Stimulated activated effector memory CD8-positive, alpha-beta T cell treated with anti-CD3 and anti-CD28 coated beads, Interleukin-12 subunit alpha, Interleukin-12 subunit beta, amount 100 ng/mL, for 72 hours (primary cell): ENCODE data around the gene CDCA4.
A peak's percentile ranks its signal among the peaks of the same experiment; 100 is the strongest.

ENCODE experiments used
- ATAC-seq: fragments of 150-1000 bp; cut with Tn5 transposase; 2 replicates; pipeline ENCODE4 v1.10.0; 2021
- DNase-seq, 2 donors: peaks; one replicate each; pipeline ENCODE4 v3.0.0; 2021 to 2022; ENCODE audit warnings: low spot score in 2 of 2
- H3K27ac Mint-ChIP-seq: one replicate; pipeline ENCODE4 v1.8.0; 2022; ENCODE audit warnings: mild to moderate bottlenecking, mixed read lengths
- H3K36me3 Mint-ChIP-seq: one replicate; pipeline ENCODE4 v1.8.0; 2022; ENCODE audit warnings: mild to moderate bottlenecking, mixed read lengths
- H3K4me1 Mint-ChIP-seq: one replicate; pipeline ENCODE4 v1.8.0; 2022; ENCODE audit warnings: mixed read lengths
- H3K4me3 Mint-ChIP-seq: one replicate; pipeline ENCODE4 v1.8.0; 2022; ENCODE audit warnings: mild to moderate bottlenecking, mixed read lengths
- H3K9me3 Mint-ChIP-seq: one replicate; pipeline ENCODE4 v1.8.0; 2022; ENCODE audit warnings: mixed read lengths

The CDCA4 gene

GRCh38 chr14:104996483-104996882 lies 24.4 kb downstream of the CDCA4 start:
- Mint-ChIP-seq H3K9me3 (no peaks in the 10 kb centered on the region), H3K4me1 (no peaks in the 10 kb centered on the region), H3K36me3 (peaks cover 11% of the 10 kb centered on the region), H3K27ac (no peak overlapping the region), H3K4me3 (no peak overlapping the region)
- DNase-seq (no peak), ATAC-seq (no peak)

- H3K4me1 Mint-ChIP-seq = no peaks in the 10 kb centered on the region
Observed at GRCh38 chr14:104996032-104996431, 24.9 kb downstream of the CDCA4 start.

GRCh38 chr14:104994978-104995377 lies 25.9 kb downstream of the CDCA4 start:
- H3K27ac Mint-ChIP-seq = no peak overlapping the region
- no peak for DNase-seq
- peaks cover 11% of the 10 kb centered on the region for H3K36me3 Mint-ChIP-seq
- no peak overlapping the region for H3K4me3 Mint-ChIP-seq
- H3K9me3 Mint-ChIP-seq = no peaks in the 10 kb centered on the region
- H3K4me1 Mint-ChIP-seq = no peaks in the 10 kb centered on the region
- ATAC-seq = no peak

More at GRCh38 chr14:104996032-104996431, 24.9 kb downstream of the CDCA4 start:
- DNase-seq (no peak), ATAC-seq (no peak)
- Mint-ChIP-seq H3K27ac (no peak overlapping the region), H3K9me3 (no peaks in the 10 kb centered on the region), H3K36me3 (peaks cover 11% of the 10 kb centered on the region), H3K4me3 (no peak overlapping the region)

- H3K9me3 Mint-ChIP-seq = no peaks in the 10 kb centered on the region
- ATAC-seq = peak; percentile 5
- H3K27ac Mint-ChIP-seq = peak overlapping the region; percentile 83
- no peaks in the 10 kb centered on the region for H3K4me1 Mint-ChIP-seq
- H3K4me3 Mint-ChIP-seq = no peak overlapping the region
- H3K36me3 Mint-ChIP-seq = peaks cover 8% of the 10 kb centered on the region
- DNase-seq = no peak
Observed at GRCh38 chr14:104993808-104994591, 26.9 kb downstream of the CDCA4 start.

- Mint-ChIP-seq H3K4me1 (no peaks in the 10 kb centered on the region), H3K36me3 (peaks cover 6% of the 10 kb centered on the region), H3K9me3 (no peaks in the 10 kb centered on the region), H3K27ac (peak overlapping the region; percentile 83), H3K4me3 (no peak overlapping the region)
- DNase-seq = no peak
- ATAC-seq = no peak
Observed at GRCh38 chr14:104993306-104993705, 27.6 kb downstream of the CDCA4 start.

- peak overlapping the region; percentile 53 for H3K27ac Mint-ChIP-seq
- DNase-seq (no peak), ATAC-seq (no peak)
- no peak overlapping the region for H3K4me3 Mint-ChIP-seq
- H3K4me1 Mint-ChIP-seq = no peaks in the 10 kb centered on the region
- H3K9me3 Mint-ChIP-seq = no peaks in the 10 kb centered on the region
- H3K36me3 Mint-ChIP-seq = peaks cover 6% of the 10 kb centered on the region
Observed at GRCh38 chr14:104992501-104992900, 28.4 kb downstream of the CDCA4 start.

GRCh38 chr14:104991896-104992230 lies 29.0 kb downstream of the CDCA4 start:
- no peak for DNase-seq
- Mint-ChIP-seq H3K4me3 (no peak overlapping the region), H3K27ac (peak overlapping the region; percentile 53), H3K9me3 (no peaks in the 10 kb centered on the region), H3K36me3 (peaks cover 6% of the 10 kb centered on the region), H3K4me1 (peaks cover 6% of the 10 kb centered on the region)
- no peak for ATAC-seq

GRCh38 chr14:104989951-104990303 lies 31.0 kb downstream of the CDCA4 start:
- Mint-ChIP-seq H3K27ac (no peak overlapping the region), H3K9me3 (no peaks in the 10 kb centered on the region), H3K4me3 (no peak overlapping the region), H3K4me1 (peaks cover 6% of the 10 kb centered on the region), H3K36me3 (peaks cover 6% of the 10 kb centered on the region)
- ATAC-seq (no peak), DNase-seq (no peak)

GRCh38 chr14:104989236-104989950 lies 31.5 kb downstream of the CDCA4 start:
- Mint-ChIP-seq H3K4me3 (no peak overlapping the region), H3K27ac (no peak overlapping the region), H3K4me1 (peaks cover 11% of the 10 kb centered on the region), H3K36me3 (peaks cover 10% of the 10 kb centered on the region), H3K9me3 (no peaks in the 10 kb centered on the region)
- no peak for DNase-seq
- ATAC-seq = no peak

GRCh38 chr14:104986487-104987164 lies 34.3 kb downstream of the CDCA4 start:
- H3K9me3 Mint-ChIP-seq = no peaks in the 10 kb centered on the region
- peaks cover 7% of the 10 kb centered on the region for H3K36me3 Mint-ChIP-seq
- DNase-seq (no peak), ATAC-seq (no peak)
- H3K4me1 Mint-ChIP-seq = peaks cover 13% of the 10 kb centered on the region
- H3K4me3 Mint-ChIP-seq = peak overlapping the region; percentile 65
- H3K27ac Mint-ChIP-seq = peak overlapping the region; percentile 43

GRCh38 chr14:104985675-104986486 lies 35.0 kb downstream of the CDCA4 start, which contains the start of gene CLBA1:
Gene CLBA1, plus strand, starts transcription at chr14:104985788. Its CDS starts 644 bp downstream, at chr14:104986432.
- H3K9me3 Mint-ChIP-seq = no peaks in the 10 kb centered on the region
- peak; percentile 82 to 91 for DNase-seq
- H3K27ac Mint-ChIP-seq = peak within 1 kb of the TSS; percentile 79
- peaks cover 13% of the 10 kb centered on the region for H3K4me1 Mint-ChIP-seq
- H3K4me3 Mint-ChIP-seq = peak within 1 kb of the TSS; percentile 65
- ATAC-seq = peak; percentile 96
- peaks cover 7% of the 10 kb centered on the region for H3K36me3 Mint-ChIP-seq

- peaks cover 17% of the 10 kb centered on the region for H3K4me1 Mint-ChIP-seq
- no peak for ATAC-seq
- H3K36me3 Mint-ChIP-seq = peaks cover 7% of the 10 kb centered on the region
- H3K4me3 Mint-ChIP-seq = peak overlapping the region; percentile 65
- H3K27ac Mint-ChIP-seq = peak overlapping the region; percentile 79
- DNase-seq = no peak
- H3K9me3 Mint-ChIP-seq = no peaks in the 10 kb centered on the region
Observed at GRCh38 chr14:104984056-104984894, 36.6 kb downstream of the CDCA4 start.

GRCh38 chr14:104983231-104983721 lies 37.6 kb downstream of the CDCA4 start:
- ATAC-seq (no peak), DNase-seq (no peak)
- H3K4me3 Mint-ChIP-seq = no peak overlapping the region
- H3K4me1 Mint-ChIP-seq = peaks cover 25% of the 10 kb centered on the region
- H3K27ac Mint-ChIP-seq = no peak overlapping the region
- peaks cover 7% of the 10 kb centered on the region for H3K36me3 Mint-ChIP-seq
- H3K9me3 Mint-ChIP-seq = no peaks in the 10 kb centered on the region

- no peak overlapping the region for H3K27ac Mint-ChIP-seq
- no peaks in the 10 kb centered on the region for H3K9me3 Mint-ChIP-seq
- H3K4me1 Mint-ChIP-seq = peaks cover 27% of the 10 kb centered on the region
Observed at GRCh38 chr14:104982548-104983230, 38.2 kb downstream of the CDCA4 start.

More at GRCh38 chr14:104982548-104983230, 38.2 kb downstream of the CDCA4 start:
- Mint-ChIP-seq H3K36me3 (peaks cover 7% of the 10 kb centered on the region), H3K4me3 (no peak overlapping the region)
- DNase-seq (no peak), ATAC-seq (no peak)
